ENCODE data around the gene RPL36AL.

GRCh38 chr14:49612671-49613070 is 7.8 kb downstream of the RPL36AL start:
- TF ChIP-seq, protein P1, sequence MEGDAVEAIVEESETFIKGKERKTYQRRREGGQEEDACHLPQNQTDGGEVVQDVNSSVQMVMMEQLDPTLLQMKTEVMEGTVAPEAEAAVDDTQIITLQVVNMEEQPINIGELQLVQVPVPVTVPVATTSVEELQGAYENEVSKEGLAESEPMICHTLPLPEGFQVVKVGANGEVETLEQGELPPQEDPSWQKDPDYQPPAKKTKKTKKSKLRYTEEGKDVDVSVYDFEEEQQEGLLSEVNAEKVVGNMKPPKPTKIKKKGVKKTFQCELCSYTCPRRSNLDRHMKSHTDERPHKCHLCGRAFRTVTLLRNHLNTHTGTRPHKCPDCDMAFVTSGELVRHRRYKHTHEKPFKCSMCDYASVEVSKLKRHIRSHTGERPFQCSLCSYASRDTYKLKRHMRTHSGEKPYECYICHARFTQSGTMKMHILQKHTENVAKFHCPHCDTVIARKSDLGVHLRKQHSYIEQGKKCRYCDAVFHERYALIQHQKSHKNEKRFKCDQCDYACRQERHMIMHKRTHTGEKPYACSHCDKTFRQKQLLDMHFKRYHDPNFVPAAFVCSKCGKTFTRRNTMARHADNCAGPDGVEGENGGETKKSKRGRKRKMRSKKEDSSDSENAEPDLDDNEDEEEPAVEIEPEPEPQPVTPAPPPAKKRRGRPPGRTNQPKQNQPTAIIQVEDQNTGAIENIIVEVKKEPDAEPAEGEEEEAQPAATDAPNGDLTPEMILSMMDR (conservative IDR thresholded peaks at IDR 0.05), result no peak
- no peak for TF ChIP-seq ZFX (IDR thresholded peaks at IDR 0.05)
